K562 (cell line): ENCODE measurements around the gene HSD17B8. TPM values are rescaled to one million over a fixed set of nuclear protein-coding genes. Genes with fewer than 3 reads are reported as not detected.

Source experiments
- ARID2 ChIP-seq: fragments of 450-650 bp; IDR thresholded peaks from 2 replicates; pipeline ENCODE4 v1.6.1; 2017; ENCODE audit warnings: antibody characterized with exemption, mild to moderate bottlenecking
- ELF1 ChIP-seq: fragments of 200-800 bp; sonication (Bioruptor generic); IDR thresholded peaks from 2 replicates; pipeline ENCODE4 v1.6.1; 2016; ENCODE audit warnings: missing genetic modification characterization, missing compliant biosample characterization
- EP300 ChIP-seq: IDR thresholded peaks from 2 replicates; pipeline ENCODE4 v1.6.1; 2012; ENCODE audit warnings: low read length, improper control_type of control experiment
- ETV5 ChIP-seq: sonication (generic); formaldehyde crosslinking; IDR thresholded peaks from 2 replicates; pipeline ENCODE4 v1.4.0; 2020; ENCODE audit warnings: low read depth, mild to moderate bottlenecking, missing genetic modification reagents
- FOSL1 ChIP-seq: fragments of 200-800 bp; sonication (Bioruptor generic); conservative IDR thresholded peaks from 2 replicates; pipeline ENCODE4 v1.6.1; 2016; ENCODE audit warnings: missing genetic modification characterization, missing compliant biosample characterization
- FOXM1 ChIP-seq, 2 experiments: fragments of 450-650 bp in 1 of 2; sonication (generic) in 1 of 2; formaldehyde crosslinking in 1 of 2; IDR thresholded peaks; 2 replicates each; pipeline versions ENCODE4 v1.6.1 to v1.9.0; 2017 to 2022; ENCODE audit warnings: low read depth in 2 of 2, mild to moderate bottlenecking in 2 of 2, missing genetic modification reagents in 1 of 2, moderate library complexity in 1 of 2
- MTA2 ChIP-seq: fragments of 450-650 bp; IDR thresholded peaks from 2 replicates; pipeline ENCODE4 v1.6.1; 2016; ENCODE audit warnings: low read depth
- SRF ChIP-seq, 2 experiments: fragments of 250-450, 450-650 bp in 1 of 2; sonication (Bioruptor Pico) in 1 of 2; sonication (generic) in 1 of 2; formaldehyde crosslinking; IDR thresholded peaks; 2 replicates each; pipeline versions ENCODE4 v1.5.0 to v1.5.1; 2020 to 2022; ENCODE audit warnings: mild to moderate bottlenecking in 1 of 2, missing genetic modification reagents in 1 of 2
- STAT6 ChIP-seq: sonication (generic); formaldehyde crosslinking; IDR thresholded peaks from 2 replicates; pipeline ENCODE4 v1.8.1; 2023; ENCODE audit warnings: mild to moderate bottlenecking, missing genetic modification reagents
- ZBTB12 ChIP-seq: fragments of 250-450 bp; sonication (Bioruptor Pico); IDR thresholded peaks from 2 replicates; pipeline ENCODE4 v1.4.0; 2020
- ZNF175 ChIP-seq: fragments of 200-800 bp; sonication (Bioruptor generic); IDR thresholded peaks from 2 replicates; pipeline ENCODE4 v1.6.1; 2016; ENCODE audit warnings: low read depth, mild to moderate bottlenecking, missing genetic modification characterization, missing compliant biosample characterization
- ZNF184 ChIP-seq: sonication (generic); formaldehyde crosslinking; IDR thresholded peaks from 2 replicates; pipeline ENCODE4 v1.5.0; 2020; ENCODE audit warnings: missing genetic modification reagents
- ZNF277 ChIP-seq: fragments of 250-450 bp; sonication (Bioruptor Pico); IDR thresholded peaks from 2 replicates; pipeline ENCODE4 v1.8.0; 2022; ENCODE audit warnings: inconsistent platforms, mild to moderate bottlenecking, moderate library complexity, borderline replicate concordance
- ZNF384 ChIP-seq: IDR thresholded peaks from 2 replicates; pipeline ENCODE4 v1.6.1; 2012; ENCODE audit warnings: low read depth, low read length, improper control_type of control experiment
- ZNF431 ChIP-seq: sonication (generic); formaldehyde crosslinking; IDR thresholded peaks from 2 replicates; pipeline ENCODE4 v1.8.0; 2022; ENCODE audit warnings: mild to moderate bottlenecking, missing genetic modification reagents
- ZNF75A ChIP-seq: fragments of 450-650 bp; formaldehyde crosslinking; IDR thresholded peaks from 2 replicates; pipeline ENCODE4 v1.4.0; 2020; ENCODE audit warnings: mild to moderate bottlenecking
- polyA plus RNA-seq, 8 experiments: library from polyadenylated mRNA; depleted of rRNA in 4 of 8; stranded (reverse) in 5 of 8; unstranded in 3 of 8; fragments of >200 nt; fragmentation: Nextera tagmentation in 2 of 8; fragmentation: Illumina TruSeq in 1 of 8; extraction: Ambion mirVana in 2 of 8; extraction: Trizol in 1 of 8; gene quantifications; 2 replicates each; pipeline versions ENCODE4 v1.2.1 to v1.2.3, GENCODE V29; 2011 to 2014; ENCODE audit warnings: inconsistent platforms in 1 of 8, missing spikeins in 1 of 8
- total RNA-seq, 7 experiments: library from RNA; depleted of rRNA in 6 of 7; stranded (reverse); fragments of >200 nt in 6 of 7; fragmentation: Illumina TruSeq in 2 of 7; extraction: Trizol in 2 of 7; gene quantifications; 2 replicates each; pipeline versions ENCODE4 v1.2.1 to v1.2.3, GENCODE V29; 2011 to 2021; ENCODE audit warnings: low replicate concordance in 1 of 7

Gene HSD17B8
- total and polyA plus RNA-seq, 9 of the 15 experiments (the other 6 are each of a cell fraction or from before 2014, with no cell fraction given), result 3.7 to 35.2 (median 14.2) TPM

- TF ChIP-seq STAT6 (CRISPR knock-in tag) (no peak), ZNF75A (CRISPR knock-in tag) (no peak), MTA2 (no peak), ZNF184 (CRISPR knock-in tag) (no peak), ARID2 (no peak), SRF (CRISPR knock-in tag; IDR thresholded peaks at IDR 0.05) (no peak), EP300 (0 out of 2 replicates have a peak, but pooled peaks have one; percentile 2), ELF1 (tag) (no peak), ZNF384 (no peak), ZBTB12 (CRISPR knock-in tag) (no peak), ZNF431 (no peak), ZNF277 (no peak), FOSL1 (tag) (no peak), ETV5 (CRISPR knock-in tag) (no peak), ZNF175 (CRISPR knock-in tag) (no peak), FOXM1 (IDR thresholded peaks at IDR 0.05; ENCODE audit: low read depth) (0 out of 2 replicates have a peak, but pooled peaks have one; percentile 3), FOXM1 (CRISPR knock-in tag; IDR thresholded peaks at IDR 0.05; ENCODE audit: low read depth) (no peak)
Observed at GRCh38 chr6:33201147-33201545, 3.3 kb upstream of the HSD17B8 start (continued).
